GM21825 (cell line): ENCODE results near the gene GALNT2.
A peak's percentile ranks its signal among the peaks of the same experiment; 100 is the strongest.

ENCODE experiments used
- ATAC-seq: cut with Tn5 transposase; IDR thresholded peaks from one replicate; pipeline ENCODE4 v1.9.1; 2021; ENCODE audit warnings: mild to moderate bottlenecking, moderate library complexity; ENCODE audit not compliant: unreplicated experiment

GALNT2 gene

DNA sequence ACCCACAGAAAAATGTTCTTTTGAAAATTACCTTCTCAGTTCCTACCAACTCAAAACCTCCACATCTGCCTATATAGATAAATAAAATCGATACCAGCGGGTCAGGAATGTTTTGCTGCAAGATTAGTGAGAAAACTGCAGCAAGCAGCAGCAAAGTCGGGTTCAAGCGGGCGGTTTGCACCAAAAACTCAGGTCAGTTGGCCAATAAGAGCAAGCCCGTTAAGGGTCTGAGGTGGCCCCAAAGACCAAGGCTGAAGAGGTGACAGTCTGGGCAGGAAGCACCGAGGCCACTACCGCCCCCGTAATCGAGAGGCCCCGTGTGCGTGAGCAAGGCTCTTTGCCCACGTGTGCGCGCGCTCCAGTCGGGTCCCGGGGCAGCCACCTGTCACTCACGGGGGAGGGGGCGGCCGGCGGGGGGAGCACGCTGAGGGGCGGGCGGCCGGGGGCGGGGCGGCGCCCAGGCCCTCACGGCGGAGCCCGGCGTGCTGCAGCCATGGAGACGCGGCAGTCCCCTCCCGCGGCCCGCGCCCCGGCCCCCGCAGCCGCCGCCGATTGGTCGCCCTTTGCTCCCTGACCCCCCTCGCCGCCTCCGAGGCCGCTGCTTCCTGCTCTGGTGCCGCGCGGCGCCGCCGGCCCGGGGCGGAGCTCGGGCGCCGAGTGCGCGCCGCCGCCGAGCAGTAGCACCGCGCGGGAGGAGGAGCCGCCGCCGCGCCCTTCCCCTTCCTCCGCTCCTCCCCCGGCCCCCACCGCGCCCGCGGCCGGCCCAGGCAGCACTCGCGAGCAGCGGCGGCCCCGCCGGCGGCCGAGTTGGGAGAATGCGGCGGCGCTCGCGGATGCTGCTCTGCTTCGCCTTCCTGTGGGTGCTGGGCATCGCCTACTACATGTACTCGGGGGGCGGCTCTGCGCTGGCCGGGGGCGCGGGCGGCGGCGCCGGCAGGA, at the start of gene GALNT2:
Gene GALNT2 (plus strand): TSS at position 773 of the 939 bp plus-strand sequence. CDS start 43 bp downstream, at position 816.
- ATAC-seq: peak; percentile 89

DNA sequence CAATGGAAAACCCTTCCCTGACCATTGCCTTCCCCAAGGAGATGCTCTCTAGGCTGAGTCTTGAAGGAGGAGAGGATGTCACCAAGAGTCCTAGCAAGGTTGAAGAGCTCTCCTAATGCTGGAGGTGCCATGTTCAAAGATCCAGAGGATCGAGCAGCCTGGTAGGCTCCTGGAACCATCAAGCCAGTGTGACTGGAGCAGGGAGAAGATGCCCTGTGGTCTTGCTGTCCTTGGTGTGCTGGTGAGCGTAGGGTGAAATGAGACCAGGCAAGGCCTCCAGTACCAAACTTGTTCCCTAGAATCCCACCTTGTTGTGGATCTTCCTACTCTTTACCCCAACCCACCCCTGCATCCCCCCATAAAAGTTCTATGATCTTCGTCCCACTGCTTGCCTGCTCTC, 46.6 kb upstream of the GALNT2 start:
- no peak for ATAC-seq

DNA sequence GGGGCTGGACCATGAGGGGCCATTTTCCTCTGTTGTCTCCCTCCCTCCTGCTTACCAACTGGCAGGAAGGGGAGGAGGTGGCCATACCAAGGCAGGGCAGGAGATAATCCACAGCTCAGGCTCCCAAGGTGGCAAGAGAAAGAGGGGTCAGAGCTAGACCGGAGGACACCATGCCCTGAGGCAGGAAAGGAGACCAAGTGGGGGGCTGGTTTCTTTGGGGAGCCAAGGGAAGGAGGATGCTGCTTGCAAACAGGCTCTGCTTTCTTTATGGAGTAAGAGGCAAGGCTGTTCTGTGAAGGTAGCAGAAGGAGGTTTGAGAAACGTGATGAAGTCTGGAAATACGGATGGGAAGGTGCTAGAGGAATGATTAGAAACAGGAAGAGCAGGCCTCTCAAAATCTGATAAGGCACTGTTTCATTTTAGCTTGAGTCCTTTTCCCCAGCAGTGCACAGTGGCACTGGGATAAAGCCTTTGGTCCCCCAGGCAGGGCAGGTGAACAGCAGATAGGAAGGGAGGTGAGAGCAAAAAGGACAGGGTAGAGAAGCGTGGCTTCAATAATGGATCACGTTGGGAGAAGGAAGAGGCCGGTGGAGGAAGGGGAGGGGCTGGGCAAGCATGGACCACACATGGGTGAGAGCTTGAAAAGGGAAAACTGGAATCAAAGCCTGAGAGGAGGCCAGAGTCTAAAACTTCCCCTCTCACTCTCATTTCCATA, 44.2 kb upstream of the GALNT2 start:
- no peak for ATAC-seq

DNA sequence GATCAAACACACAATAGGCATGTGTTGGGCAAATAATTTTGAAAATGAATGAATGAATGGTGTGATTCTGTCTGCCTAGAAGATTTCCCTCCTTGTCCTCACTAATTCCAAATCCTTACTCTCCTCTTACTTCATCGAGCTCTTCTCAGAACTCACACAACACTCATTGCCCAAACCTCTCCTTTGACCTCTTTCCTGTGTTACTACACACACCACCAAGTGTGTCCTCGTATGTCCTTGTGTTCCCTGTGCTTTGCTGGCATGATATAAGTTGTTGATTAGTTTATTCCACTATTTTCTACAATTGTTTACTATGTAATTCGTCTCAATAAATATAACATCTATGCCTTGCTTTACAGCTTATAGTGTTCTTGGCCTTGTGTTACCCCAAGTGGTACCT, 41.4 kb upstream of the GALNT2 start:
- ATAC-seq: no peak

DNA sequence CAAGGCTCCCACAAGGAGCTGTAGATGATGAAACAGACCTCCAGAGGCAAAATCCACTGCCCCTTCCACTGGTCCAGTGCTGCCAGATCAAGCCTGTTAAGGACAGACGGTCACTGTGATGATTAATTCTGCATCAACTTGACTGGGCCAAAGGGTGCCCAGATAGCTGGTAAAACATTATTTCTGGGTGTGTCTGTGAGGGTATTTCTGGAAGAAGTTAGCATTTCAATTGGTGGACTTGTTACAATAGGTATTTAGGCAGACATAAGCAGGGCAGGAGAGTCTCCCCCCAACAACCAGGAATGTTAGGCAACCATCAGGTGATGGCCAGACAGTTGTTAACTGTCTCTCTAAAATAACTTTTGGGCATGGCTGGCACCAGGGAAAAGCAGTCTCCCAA, 40.9 kb upstream of the GALNT2 start:
- no peak for ATAC-seq

DNA sequence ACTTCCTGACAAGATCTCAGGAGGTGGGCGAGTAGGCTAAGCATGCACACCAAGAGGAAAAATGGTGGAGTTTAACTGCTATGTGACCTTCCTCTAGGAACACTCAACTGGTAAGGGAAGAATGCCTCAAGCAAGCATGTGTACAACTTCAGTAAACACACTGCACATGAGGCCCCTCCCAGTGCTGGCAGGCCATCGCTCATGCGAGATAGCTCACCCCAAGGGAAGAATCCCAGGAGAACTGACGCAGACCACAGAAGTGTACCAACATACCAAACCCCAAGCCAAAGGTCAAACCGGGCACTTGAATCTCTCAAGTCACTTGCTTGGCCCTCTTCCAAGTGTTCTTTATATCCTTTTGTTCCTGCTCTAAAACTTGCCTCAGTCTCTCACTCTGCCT, 40.5 kb upstream of the GALNT2 start:
- ATAC-seq: no peak

DNA sequence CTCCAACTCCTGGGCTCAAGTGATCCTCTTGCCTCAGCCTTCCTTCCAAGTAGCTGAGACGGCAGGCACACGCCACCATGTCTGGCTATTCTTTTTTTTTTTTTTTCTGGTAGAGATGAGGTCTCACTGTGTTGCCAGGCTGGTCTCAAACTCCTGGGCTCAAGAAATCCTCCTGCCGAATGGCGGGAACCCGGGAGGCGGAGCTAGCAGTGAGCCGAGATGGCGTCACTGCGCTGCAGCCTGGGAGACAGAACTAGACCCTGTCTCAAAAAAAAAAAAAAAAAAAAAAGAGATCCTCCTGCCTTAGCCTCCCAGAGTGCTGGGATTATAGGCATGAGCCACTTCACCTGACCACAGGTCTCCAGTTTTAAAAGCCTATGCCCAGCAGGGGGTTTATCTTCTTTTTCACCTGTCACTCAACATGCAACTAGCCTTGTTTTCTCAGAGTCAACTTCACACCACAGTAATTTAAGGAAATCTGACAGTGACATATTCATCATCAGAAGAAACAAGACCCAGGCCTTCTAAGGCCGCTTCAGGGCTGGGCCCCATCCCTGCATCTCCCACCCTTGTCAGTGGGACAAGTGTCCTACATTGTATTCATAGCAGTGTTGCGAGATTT, 38.3 kb upstream of the GALNT2 start:
- no peak for ATAC-seq

DNA sequence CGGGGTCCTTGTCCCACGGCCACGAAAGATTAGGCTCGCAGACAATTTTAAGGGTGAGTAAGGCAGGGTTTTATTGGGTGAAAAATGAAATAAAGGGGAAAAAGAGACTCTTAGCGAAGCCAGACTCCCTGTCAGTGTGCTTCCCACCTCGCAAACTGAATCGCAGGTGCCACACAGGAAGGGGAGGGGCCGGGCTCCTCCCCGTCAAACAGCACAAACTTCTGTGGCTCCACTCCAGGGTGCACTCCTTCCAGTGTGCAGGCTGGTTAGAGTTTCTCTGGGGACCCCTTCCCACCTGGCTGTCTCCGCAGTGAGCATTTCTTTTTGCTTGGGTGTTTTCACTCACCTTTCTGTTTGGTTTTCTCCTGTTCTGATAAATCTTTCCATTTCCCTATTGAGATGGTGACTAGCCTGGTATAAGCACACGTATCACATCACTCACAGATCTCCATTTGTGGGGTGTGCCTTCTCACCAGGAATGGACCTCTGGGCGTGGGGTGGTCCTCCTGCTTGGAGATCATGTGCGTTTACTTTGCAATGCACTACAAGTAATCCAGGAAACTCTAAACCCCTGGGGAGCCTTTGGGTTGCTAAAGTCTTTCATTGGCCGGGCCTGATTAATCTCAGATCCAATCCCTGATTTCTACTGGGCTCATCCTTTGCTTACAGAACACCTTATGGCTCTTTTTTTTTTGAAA, 37.6 kb upstream of the GALNT2 start:
- no peak for ATAC-seq

DNA sequence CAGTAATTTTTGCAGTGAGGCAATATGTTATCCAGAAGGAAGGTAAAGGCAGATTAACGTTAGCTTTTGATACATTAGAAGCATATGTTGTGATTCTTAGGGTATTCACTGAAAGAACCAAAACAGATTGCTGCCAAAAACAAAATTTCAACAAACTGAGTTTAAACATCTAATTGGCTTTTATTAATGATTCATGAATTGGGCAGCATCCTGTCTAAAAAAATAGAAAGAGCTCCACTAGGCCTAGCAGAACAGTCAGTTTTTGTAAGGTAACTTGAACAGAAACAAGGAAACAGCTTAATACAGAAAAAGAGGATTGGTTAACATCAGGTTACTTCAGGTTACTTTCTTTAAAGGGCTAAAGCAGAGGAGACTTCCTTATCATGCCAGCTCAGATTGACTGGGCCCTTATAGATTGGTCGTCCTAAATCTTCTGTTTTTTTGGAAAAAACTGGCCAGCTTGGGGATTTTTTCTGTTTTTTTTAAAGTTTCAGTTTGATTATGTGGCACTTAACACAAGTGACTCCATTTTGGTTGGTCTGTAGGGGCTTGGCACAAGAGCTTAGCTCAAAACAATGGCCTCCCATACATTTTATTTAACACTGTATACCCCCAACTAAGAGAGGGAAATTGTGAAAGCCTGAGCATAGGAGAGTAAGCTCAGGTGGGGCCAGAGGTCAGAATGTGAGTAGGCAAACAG, 36.8 kb upstream of the GALNT2 start:
- ATAC-seq: no peak

DNA sequence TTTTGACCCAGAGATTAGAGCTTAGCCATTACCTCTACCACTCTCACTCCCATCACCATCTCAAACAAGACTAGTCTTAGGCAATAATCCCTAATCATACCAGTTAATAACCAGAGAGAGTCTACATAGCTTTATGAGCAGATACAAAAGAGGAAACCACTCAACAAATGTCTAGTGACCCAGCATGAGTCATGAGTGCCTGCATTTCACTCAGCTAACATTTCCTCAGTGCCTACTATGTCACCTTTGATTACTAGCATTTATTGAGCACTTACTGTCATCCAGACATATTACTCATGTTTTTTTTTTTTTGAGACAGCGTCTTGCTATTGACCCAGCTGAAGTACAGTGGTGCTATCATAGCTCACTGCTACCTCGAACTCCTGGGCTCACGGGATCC, 35.9 kb upstream of the GALNT2 start:
- no peak for ATAC-seq

DNA sequence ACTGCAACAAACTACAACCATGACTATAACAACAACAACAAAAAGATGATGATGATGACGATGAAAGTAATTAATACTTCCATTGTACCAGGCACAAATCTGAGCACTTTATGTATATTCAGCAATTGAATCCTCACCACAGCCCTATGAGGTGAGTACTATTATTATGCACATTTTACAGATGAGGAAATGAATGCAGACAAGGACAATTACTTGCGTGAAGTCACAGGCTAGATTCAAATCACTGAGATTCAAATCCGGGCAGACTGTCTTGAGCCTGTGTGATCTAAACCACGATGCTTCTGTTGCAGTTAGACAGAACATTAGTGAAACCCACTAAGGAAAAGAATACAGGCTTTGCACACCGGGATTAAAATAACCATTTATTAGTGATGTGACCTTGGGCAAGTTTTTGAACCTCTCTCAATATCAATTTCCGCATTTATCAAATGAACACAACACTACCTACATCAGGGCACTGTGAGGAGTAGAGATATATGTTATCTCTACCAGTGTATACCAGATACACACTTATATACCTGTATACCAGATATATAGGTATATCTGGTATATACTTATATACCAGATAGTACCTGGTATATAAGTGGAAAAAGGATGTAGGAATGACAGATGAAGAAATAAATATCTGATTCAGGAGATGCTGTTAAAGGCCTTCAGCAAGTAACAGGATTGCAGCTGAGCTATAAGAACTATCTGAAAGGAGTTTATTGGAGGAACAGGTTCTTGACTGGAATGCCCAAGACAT, 34.3 kb upstream of the GALNT2 start:
- ATAC-seq: no peak

DNA sequence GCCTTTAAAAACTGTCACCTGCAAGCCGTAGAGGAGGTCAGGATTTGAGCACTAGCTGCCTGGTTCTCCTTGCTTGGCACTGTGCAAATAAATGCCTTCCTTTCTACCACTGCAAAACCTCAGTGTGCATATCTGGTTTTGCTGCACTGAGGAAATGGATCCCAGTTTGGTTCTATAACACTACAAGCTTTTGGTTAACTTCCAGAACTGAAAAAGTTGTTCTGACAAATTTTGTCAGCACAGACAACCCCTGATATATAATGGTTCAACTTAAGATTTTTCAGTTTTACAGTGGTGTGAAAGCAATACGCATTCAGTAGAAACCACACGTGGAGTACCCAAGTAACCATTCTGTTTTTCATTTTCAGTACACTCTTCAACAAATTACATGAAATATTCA, 29.8 kb upstream of the GALNT2 start:
- no peak for ATAC-seq

DNA sequence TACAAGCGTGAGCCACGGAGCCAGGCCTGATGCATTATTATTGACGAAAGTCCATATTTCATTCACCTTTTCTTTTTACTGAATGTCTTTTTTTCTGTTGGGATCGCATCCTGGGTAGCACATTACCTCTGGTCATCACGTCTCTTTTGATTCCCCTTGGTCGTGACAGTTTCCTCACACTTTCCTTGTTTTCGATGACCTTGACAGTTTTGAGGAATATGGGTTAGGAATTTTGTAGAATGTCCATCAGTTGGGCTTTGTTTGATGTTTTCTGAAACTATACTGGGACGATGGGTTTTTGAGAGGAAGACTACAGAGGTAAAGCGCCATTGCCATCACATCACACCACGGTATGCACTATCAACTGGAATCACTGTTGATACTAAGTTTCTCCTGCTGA, 26.6 kb upstream of the GALNT2 start:
- no peak for ATAC-seq

DNA sequence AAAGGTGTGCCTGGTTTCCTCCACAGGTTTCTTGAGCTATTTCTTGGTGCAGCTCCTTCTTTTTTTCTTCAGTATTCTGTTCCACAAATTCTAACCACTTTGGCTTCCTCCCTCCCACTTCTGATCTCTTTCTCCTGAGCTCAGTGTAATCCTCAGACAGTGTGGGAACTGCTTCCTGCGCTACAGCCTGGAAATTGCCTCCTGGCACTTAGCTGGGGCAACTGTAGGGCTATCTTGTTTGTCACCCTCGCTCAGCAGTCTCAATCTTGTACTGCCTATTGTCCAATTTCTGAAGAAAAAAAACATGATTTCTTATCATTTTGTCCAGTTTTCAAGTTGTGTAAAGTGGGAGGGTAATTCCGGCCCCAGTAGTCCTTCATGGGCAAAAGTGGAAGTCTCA, 24.0 kb upstream of the GALNT2 start:
- no peak for ATAC-seq

DNA sequence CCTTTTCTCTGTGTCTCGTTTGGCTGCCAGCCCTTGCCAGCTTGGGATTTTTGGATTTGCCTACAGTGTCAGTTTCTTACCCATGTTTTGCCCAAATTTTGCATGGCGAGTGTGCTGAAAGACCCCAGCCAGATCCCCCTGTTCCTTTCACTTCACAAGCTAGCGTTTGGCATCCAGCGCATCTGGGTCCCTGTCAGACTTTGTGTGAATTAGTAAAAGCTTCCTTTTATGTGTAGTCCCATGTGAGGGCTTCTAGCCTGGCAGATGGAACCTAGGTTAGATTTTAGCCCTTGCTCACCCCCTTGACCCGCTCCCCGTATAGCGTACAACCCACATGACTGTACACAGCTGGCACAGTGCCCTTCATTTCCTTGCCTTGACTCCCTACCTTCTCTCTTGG, 22.3 kb upstream of the GALNT2 start:
- ATAC-seq: no peak

DNA sequence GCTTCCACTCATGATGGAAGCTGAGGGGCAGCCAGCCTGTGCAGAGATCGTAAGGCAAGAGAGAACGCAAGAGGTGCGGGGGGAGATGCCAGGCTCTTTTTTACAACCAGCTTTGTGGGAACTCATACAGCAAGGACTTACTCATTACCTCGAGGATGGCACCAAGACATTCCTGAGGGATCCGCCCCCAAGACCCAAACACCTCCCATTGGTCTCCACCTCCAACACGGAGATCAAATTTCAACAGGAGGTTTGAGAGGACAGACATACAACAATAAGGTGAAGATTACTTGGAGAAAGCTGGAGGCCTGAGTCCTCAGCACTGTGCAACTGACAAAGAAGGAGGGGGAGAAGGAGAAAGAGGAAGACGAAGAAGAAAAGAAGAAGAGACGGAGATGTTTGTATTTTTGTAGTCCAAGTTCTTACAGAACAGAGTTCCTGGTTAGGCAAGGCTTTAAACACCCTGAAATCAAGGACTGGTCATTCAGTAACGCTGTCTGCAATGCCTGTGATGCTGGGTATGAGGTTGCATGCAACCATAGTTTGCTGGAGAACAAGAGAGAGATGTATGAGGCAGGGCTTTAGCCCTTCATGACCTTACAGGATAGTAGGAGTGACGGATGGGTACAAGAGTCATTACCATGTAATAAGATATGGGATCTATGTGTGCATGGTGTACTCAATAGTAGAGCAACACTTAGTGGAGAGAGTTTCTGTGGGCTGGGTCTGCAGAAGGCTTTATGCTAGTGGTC, 19.7 kb upstream of the GALNT2 start:
- no peak for ATAC-seq

DNA sequence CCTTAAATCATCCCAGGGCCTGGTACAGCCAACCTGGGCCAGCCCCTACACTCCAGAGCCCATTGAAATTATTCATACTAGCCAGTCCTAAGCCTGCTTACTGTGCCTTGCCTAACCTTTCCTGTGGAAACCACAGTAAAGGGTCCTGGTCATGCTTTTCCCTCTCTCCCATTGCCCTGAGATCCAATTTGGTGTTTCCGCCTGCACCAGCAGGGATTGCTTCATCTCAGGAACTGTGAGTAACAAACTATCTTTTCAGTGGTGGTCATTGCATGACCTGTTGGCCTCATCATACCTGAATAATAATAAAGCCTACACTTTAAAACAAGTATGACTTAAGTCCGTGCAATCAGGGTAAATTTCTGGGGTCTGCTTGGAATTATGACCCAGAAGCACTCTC, 18.7 kb upstream of the GALNT2 start:
- no peak for ATAC-seq

DNA sequence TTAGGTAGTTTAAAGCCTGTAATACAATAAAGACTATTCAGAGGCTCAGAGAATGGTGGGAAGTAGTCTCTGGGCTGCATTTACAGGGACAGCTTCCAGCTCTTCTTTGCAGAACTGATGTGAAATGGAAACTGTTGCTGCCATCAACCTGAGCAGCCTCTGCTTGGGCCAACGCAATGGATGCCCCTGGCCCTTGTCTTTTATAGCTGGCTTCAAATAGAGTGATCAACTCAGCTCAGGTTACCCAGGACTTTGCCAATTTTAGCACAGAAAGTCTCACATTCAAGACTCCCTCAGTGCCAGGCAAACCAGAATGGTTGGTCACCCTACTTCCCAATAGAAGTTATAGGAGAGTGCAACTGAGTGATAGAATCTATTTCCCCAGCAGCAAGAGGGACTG, 18.1 kb upstream of the GALNT2 start:
- ATAC-seq: no peak

DNA sequence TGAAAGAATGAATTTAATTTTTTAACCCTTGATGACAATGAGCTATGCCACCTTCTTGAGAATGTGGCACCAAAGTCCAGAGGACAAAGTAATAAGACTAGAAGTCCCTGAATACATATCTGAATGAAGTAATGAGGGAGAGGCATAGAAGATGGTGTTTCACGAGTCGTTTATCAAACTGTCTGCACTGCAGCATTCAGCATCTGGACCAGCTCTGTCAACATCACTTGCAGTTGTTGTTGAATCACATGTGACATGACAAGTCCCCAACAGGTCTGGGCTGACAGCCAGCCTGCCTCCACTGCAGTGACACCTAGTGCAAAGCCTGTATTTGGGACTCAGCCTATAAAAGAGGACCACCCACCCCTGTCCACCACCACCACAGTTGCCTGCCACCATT, 17.3 kb upstream of the GALNT2 start:
- no peak for ATAC-seq
